Measurements from ENCODE around the gene PDE10A. TPM values are rescaled to one million over a fixed set of nuclear protein-coding genes. Genes with fewer than 3 reads are reported as not detected.

Gene PDE10A
- total RNA-seq, 1 experiment from 2014 or later: 0.31 TPM

DNA sequence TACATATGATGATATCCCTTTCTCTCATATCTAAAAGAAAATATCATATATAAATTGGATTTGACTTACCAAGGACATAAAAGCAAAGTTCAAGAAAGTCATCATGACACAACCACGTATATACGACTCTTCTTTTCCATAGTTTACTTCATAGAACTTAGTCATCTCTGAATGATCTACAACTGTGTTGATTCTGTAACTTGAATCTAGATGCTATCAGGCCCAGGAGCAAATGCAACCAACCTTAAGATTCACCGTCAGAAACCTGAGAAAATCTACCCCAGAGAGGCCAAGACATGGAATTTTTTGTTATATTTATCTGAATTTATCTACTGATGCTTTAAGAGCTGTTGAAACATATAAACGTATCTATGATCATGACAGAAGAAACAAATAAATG is 165.6 kb downstream of the PDE10A start:
- Histone ChIP-seq H3K23me2 (ENCODE audit: insufficient read length, low read depth, low read length, poor library complexity, severe bottlenecking) (no peaks in the 10 kb centered on the region), H3K27ac (ENCODE audit: insufficient read length, low read depth, low read length) (no peak overlapping the region), H3K79me2 (ENCODE audit: insufficient read depth, low read length) (no peaks in the 10 kb centered on the region), H3T11ph (ENCODE audit: low read length) (no peak overlapping the region), H3K56ac (ENCODE audit: insufficient read length, low read depth, low read length) (no peak overlapping the region), H2BK5ac (ENCODE audit: insufficient read length, low read length) (no peak overlapping the region), H4K5ac (ENCODE audit: insufficient read length, low read depth, low read length) (no peak overlapping the region), H2AFZ (ENCODE audit: low read length) (no peak overlapping the region), H4K8ac (replicated peaks; ENCODE audit: insufficient read length, low read depth, low read length) (no peak overlapping the region), H2BK12ac (ENCODE audit: insufficient read length, low read depth, low read length) (no peak overlapping the region), H3K9ac (ENCODE audit: extremely low read depth, insufficient read length, low read length) (no peak overlapping the region), H4K91ac (ENCODE audit: insufficient read length, low read depth, low read length) (no peak overlapping the region), H4K20me1 (ENCODE audit: control insufficient read depth, insufficient read depth, insufficient read length) (no peaks in the 10 kb centered on the region), H2BK120ac (ENCODE audit: low read depth, low read length, poor library complexity, severe bottlenecking) (no peak overlapping the region), H2AK5ac (ENCODE audit: insufficient read length, low read length) (no peak overlapping the region), H2BK20ac (ENCODE audit: low read depth, low read length, poor library complexity, severe bottlenecking) (no peak overlapping the region), H3K27me3 (ENCODE audit: insufficient read depth, low read length) (no peaks in the 10 kb centered on the region), H2BK15ac (ENCODE audit: low read depth, low read length) (no peak overlapping the region), H3K9me3 (ENCODE audit: control insufficient read depth, low read depth, low read length) (no peaks in the 10 kb centered on the region), H3K14ac (ENCODE audit: insufficient read depth, low read length) (no peak overlapping the region), H3K18ac (ENCODE audit: insufficient read length, low read depth, low read length) (no peak overlapping the region), H3K4me1 (ENCODE audit: insufficient read depth, low read length) (no peaks in the 10 kb centered on the region), H3K79me1 (ENCODE audit: insufficient read depth, low read depth, low read length, poor library complexity, severe bottlenecking) (no peaks in the 10 kb centered on the region), H3K4me2 (ENCODE audit: insufficient read depth, insufficient read length, low read length) (no peak overlapping the region), H3K4ac (ENCODE audit: low read depth, low read length) (no peak overlapping the region), H3K23ac (ENCODE audit: insufficient read length, low read depth, low read length) (no peak overlapping the region)
- no peak for TF ChIP-seq CTCF (conservative IDR thresholded peaks at IDR 0.05)
- Mint-ChIP-seq H3K4me1 (peaks cover 0 to 5% of the 10 kb centered on the region in 2 experiments; a peak in 1 of 4 replicates), H3K36me3 (ENCODE audit: insufficient read depth in 1 of 3, low read depth in 3 of 3) (no peaks in the 10 kb centered on the region), H3K27me3 (ENCODE audit: low read depth) (no peaks in the 10 kb centered on the region), H3K4me3 (no peak overlapping the region), H3K9me3 (peaks cover under 1 to 3% of the 10 kb centered on the region in 2 experiments; a peak in 1 of 5 replicates), H3K27ac (no peak overlapping the region)
- no CpG with 5 or more reads among the region's 4 CpGs for WGBS (ENCODE audit: extremely low coverage, insufficient read length, low lambda C conversion rate)
- DNase-seq: no peak

Data from H9 (cell line).